GM12878 (cell line): ENCODE data around the gene BPIFB4. TPM values are rescaled to one million over a fixed set of nuclear protein-coding genes. Genes with fewer than 3 reads are reported as not detected.

ENCODE experiments used
- ATAC-seq: fragments of 200-7000 bp; cut with Tn5 transposase; 3 replicates; pipeline ENCODE4 v1.9.1; 2020; ENCODE audit warnings: mild to moderate bottlenecking, moderate library complexity
- BruUV-seq: library from RNA; stranded (reverse); fragments of 400-500 nt; replicated peaks from 2 replicates; lab custom pipeline; 2021; lab: Mats Ljungman, UMichigan
- CTCF ChIA-PET: fragments of 300-600 bp; sonication (Branson Sonifier 250); formaldehyde crosslinking; extraction: SDS; loops from one replicate; lab custom pipeline; 2021; ENCODE audit warnings: inconsistent platforms; lab: Yijun Ruan, JAX
- POLR2A ChIA-PET: fragments of 350-600 bp; formaldehyde crosslinking; extraction: SDS; loops from one replicate; lab custom pipeline; 2021; ENCODE audit warnings: inconsistent platforms; lab: Charles Lee
- RAD21 ChIA-PET: fragments of 300-600 bp; sonication (Branson Sonifier 250); formaldehyde crosslinking; loops from one replicate; lab custom pipeline; 2023; ENCODE audit warnings: antibody characterized with exemption; ENCODE audit not compliant: unreplicated experiment; lab: Charles Lee
- SMC1A ChIA-PET: fragments of 300-600 bp; sonication (Branson Sonifier 250); formaldehyde crosslinking; loops from one replicate; lab custom pipeline; 2023; ENCODE audit not compliant: unreplicated experiment, uncharacterized antibody; lab: Charles Lee
- DNase-seq: peaks from one replicate; pipeline ENCODE4 v3.0.0-alpha.2; 2011; ENCODE audit warnings: low read depth, low spot score
- FAIRE-seq: peaks from 3 replicates; lab custom pipeline; 2011; peaks lifted over from hg19 to GRCh38; lab: Jason Lieb, UNC
- H2AFZ ChIP-seq: 2 replicates; pipeline ENCODE4 v1.6.0; 2011; ENCODE audit warnings: low read depth, low read length, control low read depth; ENCODE audit not compliant: control insufficient read depth
- H3K27ac ChIP-seq: 2 replicates; pipeline ENCODE4 v1.5.1; 2011; ENCODE audit warnings: control low read depth; ENCODE audit not compliant: control insufficient read depth, insufficient read depth
- H3K27me3 ChIP-seq, 2 experiments: replicated peaks in 1 of 2; 2 replicates each; pipeline versions ENCODE4 v1.6.0 to v1.6.1; 2011; ENCODE audit warnings: low read length in 1 of 2; ENCODE audit not compliant: control insufficient read depth in 2 of 2, insufficient read depth in 2 of 2
- H3K36me3 ChIP-seq, 2 experiments: 2 replicates each; pipeline ENCODE4 v1.5.1; 2011; ENCODE audit warnings: low read length in 1 of 2; ENCODE audit not compliant: control insufficient read depth in 2 of 2, insufficient read depth in 2 of 2
- H3K4me1 ChIP-seq: 2 replicates; pipeline ENCODE4 v1.6.1; 2011; ENCODE audit warnings: mild to moderate bottlenecking, low read length, moderate library complexity, mixed read lengths; ENCODE audit not compliant: control insufficient read depth, insufficient read depth
- H3K4me2 ChIP-seq: 2 replicates; pipeline ENCODE4 v1.6.0; 2011; ENCODE audit warnings: control low read depth; ENCODE audit not compliant: control insufficient read depth, insufficient read depth
- H3K4me3 ChIP-seq: fragments of 200-600 bp; sonication (generic); 2 replicates; pipeline ENCODE4 v1.5.1; 2016
- H3K79me2 ChIP-seq: 2 replicates; pipeline ENCODE4 v1.6.0; 2011; ENCODE audit warnings: low read length; ENCODE audit not compliant: control insufficient read depth, insufficient read depth
- H3K9ac ChIP-seq: 2 replicates; pipeline ENCODE4 v1.8.0; 2011; ENCODE audit warnings: low read length, control low read depth, mixed read lengths; ENCODE audit not compliant: control insufficient read depth, insufficient read depth
- H3K9me3 ChIP-seq: replicated peaks from 3 replicates; pipeline ENCODE4 v1.5.1; 2011; ENCODE audit warnings: mild to moderate bottlenecking, low read length; ENCODE audit not compliant: control insufficient read depth, insufficient read depth
- H4K20me1 ChIP-seq: 2 replicates; pipeline ENCODE4 v1.6.0; 2011; ENCODE audit not compliant: control insufficient read depth, insufficient read depth
- CREM ChIP-seq: IDR thresholded peaks from 2 replicates; pipeline ENCODE4 v1.6.1; 2014; ENCODE audit warnings: antibody characterized with exemption, low read depth
- CTCF ChIP-seq, 3 experiments: IDR thresholded peaks in 2 of 3; conservative IDR thresholded peaks in 1 of 3; 2 replicates each; pipeline ENCODE4 v1.5.1; 2011; ENCODE audit warnings: low read depth in 3 of 3, low read length in 3 of 3, mild to moderate bottlenecking in 3 of 3, control low read depth in 2 of 3, moderate library complexity in 2 of 3, inconsistent platforms in 1 of 3, mixed read lengths in 1 of 3; ENCODE audit not compliant: control insufficient read depth in 2 of 3, insufficient read depth in 1 of 3; ENCODE audit errors: extremely low read depth in 1 of 3
- GATAD2B ChIP-seq: fragments of 450-650 bp; conservative IDR thresholded peaks from 2 replicates; pipeline ENCODE4 v1.6.1; 2017; ENCODE audit warnings: low read depth, mild to moderate bottlenecking, moderate library complexity
- JUNB ChIP-seq: IDR thresholded peaks from 2 replicates; pipeline ENCODE4 v1.6.1; 2016; ENCODE audit warnings: antibody characterized with exemption, mild to moderate bottlenecking
- NRF1 ChIP-seq: conservative IDR thresholded peaks from 2 replicates; pipeline ENCODE4 v1.6.1; 2011; ENCODE audit warnings: mild to moderate bottlenecking, low read depth, low read length, improper control_type of control experiment
- POLR2A ChIP-seq: IDR thresholded peaks from 2 replicates; pipeline ENCODE4 v1.6.1; 2011; ENCODE audit warnings: low read depth, mild to moderate bottlenecking, low read length
- SPI1 ChIP-seq: IDR thresholded peaks from 2 replicates; pipeline ENCODE4 v1.6.1; 2011; ENCODE audit warnings: low read depth, mild to moderate bottlenecking, low read length, moderate library complexity, borderline replicate concordance; ENCODE audit not compliant: insufficient read depth
- TCF12 ChIP-seq: IDR thresholded peaks from 2 replicates; pipeline ENCODE4 v1.6.1; 2011; ENCODE audit warnings: low read depth, mild to moderate bottlenecking, low read length
- TCF7 ChIP-seq: IDR thresholded peaks from 2 replicates; pipeline ENCODE4 v1.6.1; 2014; ENCODE audit warnings: antibody characterized with exemption, borderline replicate concordance
- ZBTB40 ChIP-seq: fragments of 450-650 bp; IDR thresholded peaks from 2 replicates; pipeline ENCODE4 v1.6.1; 2016; ENCODE audit warnings: mild to moderate bottlenecking, moderate library complexity, borderline replicate concordance
- WGBS: methylation state at CpG from one replicate; pipeline ENCODE4 v1.1.6; 2016; ENCODE audit warnings: low lambda C conversion rate; ENCODE audit not compliant: insufficient replicate concordance, insufficient coverage; ENCODE audit errors: missing lambda C conversion rate; 5-methylcytosine and 5-hydroxymethylcytosine counted together
- in situ Hi-C: fragments of 300-500 bp; cut with MboI; formaldehyde crosslinking; loops from 9 replicates; pipeline ENCODE4 v1.14.3; 2018; ENCODE audit warnings: mixed read lengths
- intact Hi-C: fragments of 100-400 bp; cut with micrococcal nuclease; formaldehyde crosslinking; loops from one replicate; pipeline ENCODE4 v1.14.2; 2022; ENCODE audit not compliant: unreplicated experiment
- polyA plus RNA-seq, 11 experiments: library from polyadenylated mRNA; depleted of rRNA in 4 of 11; unstranded in 6 of 11; stranded (reverse) in 5 of 11; fragments of >200 nt; fragmentation: Nextera tagmentation in 4 of 11; fragmentation: Illumina TruSeq in 1 of 11; extraction: Ambion mirVana in 4 of 11; extraction: Trizol in 1 of 11; gene quantifications; 1 replicate in 1 of 11; 2 replicates in 10 of 11; pipeline versions ENCODE4 v1.2.1 to v1.2.3, GENCODE V29; 2011 to 2016; ENCODE audit warnings: inconsistent platforms in 2 of 11, missing spikeins in 2 of 11, low read depth in 1 of 11
- total RNA-seq, 4 experiments: library from RNA; depleted of rRNA in 3 of 4; stranded (reverse); fragments of >200 nt in 3 of 4; fragmentation: Illumina TruSeq in 1 of 4; extraction: Trizol in 1 of 4; gene quantifications; 2 replicates each; pipeline versions ENCODE4 v1.2.1 to v1.2.3, GENCODE V29; 2013 to 2021

Gene BPIFB4
- total and polyA plus RNA-seq, 10 of the 15 experiments (the other 5 are each of a cell fraction or from before 2014, with no cell fraction given): 0.12 TPM; not detected in 9

- Histone ChIP-seq H3K4me1 (no peaks in the 10 kb centered on the region), H3K9ac (no peak overlapping the region), H3K4me2 (no peak overlapping the region), H3K27me3 (no peaks in the 10 kb centered on the region), H3K36me3 (no peaks in the 10 kb centered on the region), H2AFZ (no peak overlapping the region), H4K20me1 (no peaks in the 10 kb centered on the region), H3K79me2 (no peaks in the 10 kb centered on the region), H3K27ac (no peak overlapping the region), H3K4me3 (no peak overlapping the region), H3K9me3 (no peaks in the 10 kb centered on the region; the same call in 2 of the 3 replicates)
- FAIRE-seq (no peak), DNase-seq (no peak), ATAC-seq (no peak)
- ChIA-PET CTCF (no interaction called here), RAD21 (no interaction called here), SMC1A (no interaction called here), POLR2A (no interaction called here)
- no peak for TF ChIP-seq TCF12
- TF ChIP-seq JUNB: no peak
- TF ChIP-seq TCF7: no peak
- TF ChIP-seq POLR2A: no peak
- no peak for TF ChIP-seq ZBTB40
- no peak for TF ChIP-seq SPI1
- no peak for TF ChIP-seq GATAD2B
- TF ChIP-seq CTCF (IDR thresholded peaks at IDR 0.05 in 2 of 3, conservative IDR thresholded peaks at IDR 0.05 in 1 of 3; ENCODE audit: control insufficient read depth in 2 of 3, extremely low read depth in 1 of 3, insufficient read depth in 1 of 3, low read depth in 3 of 3, low read length in 3 of 3): no peak
- TF ChIP-seq CREM: no peak
- TF ChIP-seq NRF1: no peak
- in situ Hi-C loops (no loop called here), intact Hi-C loops (no loop called here)
- WGBS: 27% methylated on average over 3 of the region's 3 CpGs
- no TSS peak for BruUV-seq
Observed at GRCh38 chr20:33046412-33046811, 33.0 kb upstream of the BPIFB4 start.
